ENCODE data around the gene C2CD2.

DNA sequence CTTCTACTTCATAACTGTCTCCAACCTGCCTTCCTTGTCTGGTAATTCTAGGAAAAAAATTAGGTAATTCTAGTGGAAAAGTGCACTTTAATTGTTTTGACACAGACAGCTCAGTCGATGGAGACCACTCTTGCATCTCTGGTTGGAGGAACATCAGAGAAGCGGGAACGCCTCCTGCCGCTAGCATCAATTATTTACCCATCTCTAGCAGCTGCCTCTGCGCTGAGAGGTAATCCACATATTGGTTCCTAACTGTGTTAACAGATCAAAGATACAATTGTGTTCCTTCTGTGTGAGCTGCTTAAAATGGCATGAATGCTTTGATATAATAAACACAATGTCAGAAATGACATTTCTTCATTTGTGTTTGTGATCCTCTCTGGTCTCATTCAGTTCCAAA lies 33.3 kb downstream of the C2CD2 start:
- TF ChIP-seq, protein P1, sequence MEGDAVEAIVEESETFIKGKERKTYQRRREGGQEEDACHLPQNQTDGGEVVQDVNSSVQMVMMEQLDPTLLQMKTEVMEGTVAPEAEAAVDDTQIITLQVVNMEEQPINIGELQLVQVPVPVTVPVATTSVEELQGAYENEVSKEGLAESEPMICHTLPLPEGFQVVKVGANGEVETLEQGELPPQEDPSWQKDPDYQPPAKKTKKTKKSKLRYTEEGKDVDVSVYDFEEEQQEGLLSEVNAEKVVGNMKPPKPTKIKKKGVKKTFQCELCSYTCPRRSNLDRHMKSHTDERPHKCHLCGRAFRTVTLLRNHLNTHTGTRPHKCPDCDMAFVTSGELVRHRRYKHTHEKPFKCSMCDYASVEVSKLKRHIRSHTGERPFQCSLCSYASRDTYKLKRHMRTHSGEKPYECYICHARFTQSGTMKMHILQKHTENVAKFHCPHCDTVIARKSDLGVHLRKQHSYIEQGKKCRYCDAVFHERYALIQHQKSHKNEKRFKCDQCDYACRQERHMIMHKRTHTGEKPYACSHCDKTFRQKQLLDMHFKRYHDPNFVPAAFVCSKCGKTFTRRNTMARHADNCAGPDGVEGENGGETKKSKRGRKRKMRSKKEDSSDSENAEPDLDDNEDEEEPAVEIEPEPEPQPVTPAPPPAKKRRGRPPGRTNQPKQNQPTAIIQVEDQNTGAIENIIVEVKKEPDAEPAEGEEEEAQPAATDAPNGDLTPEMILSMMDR (IDR thresholded peaks at IDR 0.05), result no peak
- TF ChIP-seq POLR2A (IDR thresholded peaks at IDR 0.05) (no peak), EP300 (IDR thresholded peaks at IDR 0.05) (no peak)
